Keratinocyte (primary cell): ENCODE measurements around the gene SEC61B.
A peak's percentile ranks its signal among the peaks of the same experiment; 100 is the strongest.

Experiments
- CTCF ChIP-seq, 3 experiments: IDR thresholded peaks in 1 of 3; conservative IDR thresholded peaks in 1 of 3; optimal IDR thresholded peaks in 1 of 3; 2 replicates in 2 of 3; 3 replicates in 1 of 3; pipeline versions ENCODE3 to v1.5.1; 2011; ENCODE audit warnings: low read length in 3 of 3, mild to moderate bottlenecking in 3 of 3, moderate library complexity in 2 of 3, control low read depth in 1 of 3, inconsistent platforms in 1 of 3; ENCODE audit not compliant: insufficient read depth in 2 of 3; ENCODE audit errors: extremely low read depth in 1 of 3
- EZH2 ChIP-seq: IDR thresholded peaks from one replicate; pipeline ENCODE4 v1.6.1; 2012; ENCODE audit warnings: inconsistent platforms, mild to moderate bottlenecking, low read length, moderate library complexity

- TF ChIP-seq CTCF (optimal IDR thresholded peaks at IDR 0.05 in 1 of 3, IDR thresholded peaks at IDR 0.05 in 1 of 3, conservative IDR thresholded peaks at IDR 0.05 in 1 of 3; ENCODE audit: extremely low read depth in 1 of 3, insufficient read depth in 2 of 3, low read length in 3 of 3) (peak in 1 of 3 experiments; percentile 14), EZH2 (no peak)
Observed at GRCh38 chr9:99253772-99254431, 31.8 kb downstream of the SEC61B start.
